Mucosa of rectum (tissue), 2 donors: Measurements from ENCODE around the gene COL26A1.
A peak's percentile ranks its signal among the peaks of the same experiment; 100 is the strongest.
"Not testable (repeated sequence)": the region's sequence is repeated elsewhere in the genome, so short reads cannot be mapped to it uniquely, and the experiment has no call there.

Source experiments
- H3K27ac ChIP-seq, 2 donors: one replicate each; pipeline ENCODE4 v1.7.0; 2013; ENCODE audit warnings: inconsistent platforms in 2 of 2, low read depth in 2 of 2, low read length in 2 of 2
- H3K27me3 ChIP-seq, 2 donors: one replicate each; pipeline ENCODE4 v1.7.0; 2013; ENCODE audit warnings: low read length in 2 of 2; ENCODE audit not compliant: control insufficient read depth in 2 of 2, insufficient read depth in 2 of 2
- H3K36me3 ChIP-seq, 2 donors: one replicate each; pipeline ENCODE4 v1.7.0; 2013; ENCODE audit warnings: low read length in 2 of 2; ENCODE audit not compliant: control insufficient read depth in 2 of 2, insufficient read depth in 2 of 2
- H3K4me1 ChIP-seq, 2 donors: one replicate each; pipeline ENCODE4 v1.7.0; 2013; ENCODE audit warnings: low read length in 2 of 2, mild to moderate bottlenecking in 1 of 2; ENCODE audit not compliant: control insufficient read depth in 2 of 2, insufficient read depth in 2 of 2
- H3K4me3 ChIP-seq, 2 donors: one replicate each; pipeline ENCODE4 v1.7.0; 2013; ENCODE audit warnings: low read length in 2 of 2
- H3K9ac ChIP-seq, 2 donors: one replicate each; pipeline ENCODE4 v1.7.0; 2013; ENCODE audit warnings: low read length in 2 of 2, low read depth in 1 of 2, mild to moderate bottlenecking in 1 of 2
- H3K9me3 ChIP-seq, 2 donors: one replicate each; pipeline ENCODE4 v1.7.0; 2013; ENCODE audit warnings: low read length in 2 of 2; ENCODE audit not compliant: control insufficient read depth in 2 of 2
- donor health status: healthy.
- donor health status: Normal muscosa, but diverticular disease.

COL26A1 gene

GRCh38 chr7:101342892-101343291 lies 19.8 kb upstream of the COL26A1 start:
- no peak overlapping the region for H3K9ac ChIP-seq
- H3K4me1 ChIP-seq: no peaks in the 10 kb centered on the region
- no peak overlapping the region for H3K27ac ChIP-seq

GRCh38 chr7:101347477-101347876 lies 15.2 kb upstream of the COL26A1 start:
- H3K9me3 ChIP-seq: no peaks in the 10 kb centered on the region
- H3K9ac ChIP-seq: no peak overlapping the region
- H3K27ac ChIP-seq: no peak overlapping the region
- H3K27me3 ChIP-seq: no peaks in the 10 kb centered on the region
- no peak overlapping the region for H3K4me3 ChIP-seq
- peaks cover 0 to 10% of the 10 kb centered on the region in 2 donors for H3K4me1 ChIP-seq
- no peaks in the 10 kb centered on the region for H3K36me3 ChIP-seq

More at GRCh38 chr7:101342892-101343291, 19.8 kb upstream of the COL26A1 start:
- H3K27me3 ChIP-seq: no peaks in the 10 kb centered on the region
- H3K9me3 ChIP-seq: no peaks in the 10 kb centered on the region
- H3K4me3 ChIP-seq: no peak overlapping the region
- H3K36me3 ChIP-seq: no peaks in the 10 kb centered on the region

- not testable (repeated sequence) for H3K4me3 ChIP-seq, H3K9me3 ChIP-seq, H3K27ac ChIP-seq, H3K27me3 ChIP-seq, H3K36me3 ChIP-seq, H3K9ac ChIP-seq
- peaks cover 0 to 11% of the 10 kb centered on the region in 2 donors for H3K4me1 ChIP-seq
Measured at GRCh38 chr7:101348456-101349067, 14.1 kb upstream of the COL26A1 start.

GRCh38 chr7:101349300-101349699 lies 13.4 kb upstream of the COL26A1 start:
- not testable (repeated sequence) for H3K27me3 ChIP-seq, H3K4me3 ChIP-seq, H3K9me3 ChIP-seq, H3K36me3 ChIP-seq, H3K27ac ChIP-seq, H3K9ac ChIP-seq
- peaks cover 0 to 11% of the 10 kb centered on the region in 2 donors for H3K4me1 ChIP-seq

- Histone ChIP-seq H3K9me3 (no peaks in the 10 kb centered on the region), H3K27me3 (no peaks in the 10 kb centered on the region), H3K4me1 (peaks cover 0 to 11% of the 10 kb centered on the region in 2 donors), H3K27ac (peak overlapping the region; percentile 38 to 57), H3K9ac (no peak overlapping the region), H3K36me3 (no peaks in the 10 kb centered on the region), H3K4me3 (no peak overlapping the region)
Measured at GRCh38 chr7:101352920-101353308, 9.8 kb upstream of the COL26A1 start.

GRCh38 chr7:101357433-101357832 lies 5.2 kb upstream of the COL26A1 start:
- no peak overlapping the region for H3K4me3 ChIP-seq
- H3K27me3 ChIP-seq: peaks cover 3 to 4% of the 10 kb centered on the region in 2 donors
- no peaks in the 10 kb centered on the region for H3K36me3 ChIP-seq
- no peaks in the 10 kb centered on the region for H3K9me3 ChIP-seq
- H3K27ac ChIP-seq: no peak overlapping the region
- no peak overlapping the region for H3K9ac ChIP-seq
- peaks cover 0 to 2% of the 10 kb centered on the region in 2 donors for H3K4me1 ChIP-seq

GRCh38 chr7:101363196-101363733 lies 590 bp downstream of the COL26A1 start:
- peak overlapping the region in 1 of 2 donors; percentile 43 for H3K9ac ChIP-seq
- H3K27ac ChIP-seq: no peak overlapping the region
- no peaks in the 10 kb centered on the region for H3K9me3 ChIP-seq
- peak overlapping the region; percentile 31 to 55 for H3K4me3 ChIP-seq
- peaks cover 0 to 3% of the 10 kb centered on the region in 2 donors for H3K4me1 ChIP-seq
- H3K36me3 ChIP-seq: no peaks in the 10 kb centered on the region
- peaks cover 15 to 20% of the 10 kb centered on the region in 2 donors for H3K27me3 ChIP-seq

- peak overlapping the region in 1 of 2 donors; percentile 43 for H3K9ac ChIP-seq
- no peak overlapping the region for H3K27ac ChIP-seq
- H3K27me3 ChIP-seq: peaks cover 15 to 20% of the 10 kb centered on the region in 2 donors
- H3K4me1 ChIP-seq: peaks cover 0 to 3% of the 10 kb centered on the region in 2 donors
- no peaks in the 10 kb centered on the region for H3K36me3 ChIP-seq
- no peaks in the 10 kb centered on the region for H3K9me3 ChIP-seq
- H3K4me3 ChIP-seq: peak overlapping the region; percentile 31 to 55
Measured at GRCh38 chr7:101363734-101364374, 1.2 kb downstream of the COL26A1 start.

- Histone ChIP-seq H3K4me3 (no peak overlapping the region), H3K9me3 (no peaks in the 10 kb centered on the region), H3K4me1 (peaks cover 0 to 3% of the 10 kb centered on the region in 2 donors), H3K27ac (no peak overlapping the region), H3K27me3 (peaks cover 15 to 20% of the 10 kb centered on the region in 2 donors), H3K9ac (no peak overlapping the region), H3K36me3 (no peaks in the 10 kb centered on the region)
Measured at GRCh38 chr7:101365956-101366355, 3.3 kb downstream of the COL26A1 start.

- H3K9me3 ChIP-seq: no peaks in the 10 kb centered on the region
- H3K9ac ChIP-seq: no peak overlapping the region
- H3K4me1 ChIP-seq: peaks cover 0 to 3% of the 10 kb centered on the region in 2 donors
- no peak overlapping the region for H3K27ac ChIP-seq
- H3K27me3 ChIP-seq: peaks cover 11 to 14% of the 10 kb centered on the region in 2 donors
- no peaks in the 10 kb centered on the region for H3K36me3 ChIP-seq
- H3K4me3 ChIP-seq: no peak overlapping the region
Measured at GRCh38 chr7:101367676-101368075, 5.0 kb downstream of the COL26A1 start.
